Muscle layer of duodenum (tissue), 2 donors: ENCODE results near the gene PRKAR1B.

ENCODE experiments used
- H3K27ac ChIP-seq: one replicate; pipeline ENCODE4 v1.7.0; 2013; ENCODE audit warnings: mild to moderate bottlenecking, low read length
- H3K27me3 ChIP-seq: one replicate; pipeline ENCODE4 v1.7.0; 2013; ENCODE audit warnings: low read depth, mild to moderate bottlenecking, control low read depth, low read length
- H3K36me3 ChIP-seq, 2 donors: one replicate each; pipeline ENCODE4 v1.7.0; 2013; ENCODE audit warnings: low read length in 2 of 2, control low read depth in 1 of 2, mild to moderate bottlenecking in 1 of 2; ENCODE audit not compliant: insufficient read depth in 2 of 2, control insufficient read depth in 1 of 2
- H3K4me1 ChIP-seq, 2 donors: one replicate each; pipeline ENCODE4 v1.7.0; 2013; ENCODE audit warnings: low read length in 2 of 2, mild to moderate bottlenecking in 2 of 2, control low read depth in 1 of 2, moderate library complexity in 1 of 2; ENCODE audit not compliant: insufficient read depth in 2 of 2, control insufficient read depth in 1 of 2
- H3K4me3 ChIP-seq, 2 donors: one replicate each; pipeline ENCODE4 v1.7.0; 2013; ENCODE audit warnings: low read length in 2 of 2, low read depth in 1 of 2, mild to moderate bottlenecking in 1 of 2
- H3K9me3 ChIP-seq, 2 donors: one replicate each; pipeline ENCODE4 v1.7.0; 2013; ENCODE audit warnings: low read length in 2 of 2, control low read depth in 1 of 2, mild to moderate bottlenecking in 1 of 2; ENCODE audit not compliant: control insufficient read depth in 1 of 2
- donor health status: healthy.

PRKAR1B gene

GRCh38 chr7:601595-602340 is 125.3 kb downstream of the PRKAR1B start:
- Histone ChIP-seq H3K27ac (no peak overlapping the region), H3K27me3 (no peaks in the 10 kb centered on the region), H3K4me3 (no peak overlapping the region), H3K4me1 (peaks cover 4 to 12% of the 10 kb centered on the region in 2 donors), H3K9me3 (no peaks in the 10 kb centered on the region), H3K36me3 (peaks cover 0 to 6% of the 10 kb centered on the region in 2 donors)

GRCh38 chr7:601036-601594 is 126.0 kb downstream of the PRKAR1B start:
- Histone ChIP-seq H3K4me1 (peaks cover 4 to 12% of the 10 kb centered on the region in 2 donors), H3K9me3 (no peaks in the 10 kb centered on the region), H3K27me3 (no peaks in the 10 kb centered on the region), H3K27ac (no peak overlapping the region), H3K4me3 (no peak overlapping the region), H3K36me3 (peaks cover 0 to 6% of the 10 kb centered on the region in 2 donors)

- peaks cover 0 to 10% of the 10 kb centered on the region in 2 donors for H3K36me3 ChIP-seq
- H3K9me3 ChIP-seq: no peaks in the 10 kb centered on the region
- H3K4me3 ChIP-seq: no peak overlapping the region
- peaks cover 4 to 12% of the 10 kb centered on the region in 2 donors for H3K4me1 ChIP-seq
- no peak overlapping the region for H3K27ac ChIP-seq
- no peaks in the 10 kb centered on the region for H3K27me3 ChIP-seq
Observed at GRCh38 chr7:600149-601035, 126.7 kb downstream of the PRKAR1B start.

- H3K9me3 ChIP-seq: no peaks in the 10 kb centered on the region
- H3K36me3 ChIP-seq: peaks cover 0 to 10% of the 10 kb centered on the region in 2 donors
- H3K27ac ChIP-seq: no peak overlapping the region
- H3K4me1 ChIP-seq: peaks cover 4 to 12% of the 10 kb centered on the region in 2 donors
- no peak overlapping the region for H3K4me3 ChIP-seq
- H3K27me3 ChIP-seq: no peaks in the 10 kb centered on the region
Observed at GRCh38 chr7:598899-599298, 128.2 kb downstream of the PRKAR1B start.

GRCh38 chr7:597348-598178 is 129.5 kb downstream of the PRKAR1B start:
- Histone ChIP-seq H3K36me3 (peaks cover 0 to 10% of the 10 kb centered on the region in 2 donors), H3K4me1 (peaks cover 0 to 12% of the 10 kb centered on the region in 2 donors), H3K4me3 (no peak overlapping the region), H3K9me3 (no peaks in the 10 kb centered on the region), H3K27ac (no peak overlapping the region), H3K27me3 (no peaks in the 10 kb centered on the region)

- Histone ChIP-seq H3K36me3 (peaks cover 0 to 10% of the 10 kb centered on the region in 2 donors), H3K9me3 (no peaks in the 10 kb centered on the region), H3K27ac (no peak overlapping the region), H3K4me1 (peaks cover 0 to 10% of the 10 kb centered on the region in 2 donors), H3K4me3 (no peak overlapping the region), H3K27me3 (no peaks in the 10 kb centered on the region)
Observed at GRCh38 chr7:596819-597182, 130.3 kb downstream of the PRKAR1B start.

- H3K9me3 ChIP-seq: no peaks in the 10 kb centered on the region
- H3K27me3 ChIP-seq: no peaks in the 10 kb centered on the region
- H3K4me1 ChIP-seq: peaks cover 0 to 9% of the 10 kb centered on the region in 2 donors
- no peak overlapping the region for H3K4me3 ChIP-seq
- H3K27ac ChIP-seq: no peak overlapping the region
- peaks cover 0 to 10% of the 10 kb centered on the region in 2 donors for H3K36me3 ChIP-seq
Observed at GRCh38 chr7:596071-596818, 130.8 kb downstream of the PRKAR1B start.

- Histone ChIP-seq H3K4me3 (no peak overlapping the region), H3K36me3 (peaks cover 0 to 10% of the 10 kb centered on the region in 2 donors), H3K4me1 (peaks cover 0 to 11% of the 10 kb centered on the region in 2 donors), H3K27me3 (no peaks in the 10 kb centered on the region), H3K27ac (no peak overlapping the region), H3K9me3 (no peaks in the 10 kb centered on the region)
Observed at GRCh38 chr7:595621-596010, 131.5 kb downstream of the PRKAR1B start.

- Histone ChIP-seq H3K27ac (no peak overlapping the region), H3K4me1 (peaks cover 0 to 14% of the 10 kb centered on the region in 2 donors), H3K36me3 (peaks cover 0 to 10% of the 10 kb centered on the region in 2 donors), H3K27me3 (no peaks in the 10 kb centered on the region), H3K9me3 (no peaks in the 10 kb centered on the region), H3K4me3 (no peak overlapping the region)
Observed at GRCh38 chr7:594920-595620, 132.0 kb downstream of the PRKAR1B start.
